ENCODE data around the gene ATP2C1. TPM values are rescaled to one million over a fixed set of nuclear protein-coding genes. Genes with fewer than 3 reads are reported as not detected.

The ATP2C1 gene
- total and polyA plus RNA-seq, 2 experiments from 2014 or later, result 28.1 to 75.7 TPM

DNA sequence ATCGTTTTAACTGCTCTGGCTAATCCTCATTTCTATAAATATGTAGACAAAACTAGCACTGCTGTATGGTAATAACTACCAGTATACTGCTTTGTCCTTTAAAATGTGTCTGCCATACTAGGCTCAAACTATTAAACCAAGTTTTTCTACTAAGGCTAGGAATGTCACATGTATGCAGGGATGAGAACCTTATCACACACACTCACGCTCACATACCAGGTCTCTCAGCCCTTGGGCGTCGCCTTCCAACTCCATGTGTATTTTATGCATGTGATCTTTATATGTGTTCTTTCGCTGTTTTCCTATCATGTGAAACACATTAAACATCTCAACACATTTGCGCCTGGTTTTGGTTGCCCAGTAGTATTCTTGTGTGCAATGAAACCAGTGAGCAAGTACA lies 32.6 kb downstream of the ATP2C1 start:
- Mint-ChIP-seq H3K4me3 (no peak overlapping the region), H3K4me1 (peaks cover 14% of the 10 kb centered on the region), H3K36me3 (ENCODE audit: low read depth) (peaks cover 24% of the 10 kb centered on the region), H3K27me3 (ENCODE audit: insufficient read depth, low read depth, poor library complexity) (peaks cover 2% of the 10 kb centered on the region), H3K9me3 (peaks cover 11% of the 10 kb centered on the region; the same call in 2 of the 3 replicates), H3K27ac (no peak overlapping the region)
- no peak for ATAC-seq
- Histone ChIP-seq H4K20me1 (replicated peaks; ENCODE audit: insufficient read depth) (peaks cover 3% of the 10 kb centered on the region; the same call in 1 of the 2 replicates), H3K27me3 (ENCODE audit: insufficient read depth) (no peaks in the 10 kb centered on the region), H3K4me1 (ENCODE audit: insufficient read depth) (no peaks in the 10 kb centered on the region), H3F3A (replicated peaks; ENCODE audit: low read depth) (no peaks in the 10 kb centered on the region), H3K36me3 (ENCODE audit: insufficient read depth) (no peaks in the 10 kb centered on the region; the same call in 1 of the 2 replicates), H2AFZ (no peak overlapping the region), H3K4me3 (no peak overlapping the region), H3K4me2 (no peak overlapping the region), H3K79me2 (replicated peaks; ENCODE audit: insufficient read depth) (peaks cover 91% of the 10 kb centered on the region), H3K9me2 (ENCODE audit: insufficient read depth) (peaks cover 9% of the 10 kb centered on the region; the same call in 1 of the 2 replicates), H3K27ac (ENCODE audit: low read depth) (no peak overlapping the region)
- no peak for TF ChIP-seq CREB1 (CRISPR knock-in tag; IDR thresholded peaks at IDR 0.05; ENCODE audit: low read depth)
- no peak for TF ChIP-seq STAT1 (IDR thresholded peaks at IDR 0.05; ENCODE audit: unreplicated experiment)
- TF ChIP-seq ZNF114 (CRISPR knock-in tag; IDR thresholded peaks at IDR 0.05), result no peak
- TF ChIP-seq JUNB (IDR thresholded peaks at IDR 0.05; ENCODE audit: unreplicated experiment), result no peak
- no peak for TF ChIP-seq EZH2phosphoT487 (IDR thresholded peaks at IDR 0.05; ENCODE audit: unreplicated experiment)
- TF ChIP-seq, protein P1, sequence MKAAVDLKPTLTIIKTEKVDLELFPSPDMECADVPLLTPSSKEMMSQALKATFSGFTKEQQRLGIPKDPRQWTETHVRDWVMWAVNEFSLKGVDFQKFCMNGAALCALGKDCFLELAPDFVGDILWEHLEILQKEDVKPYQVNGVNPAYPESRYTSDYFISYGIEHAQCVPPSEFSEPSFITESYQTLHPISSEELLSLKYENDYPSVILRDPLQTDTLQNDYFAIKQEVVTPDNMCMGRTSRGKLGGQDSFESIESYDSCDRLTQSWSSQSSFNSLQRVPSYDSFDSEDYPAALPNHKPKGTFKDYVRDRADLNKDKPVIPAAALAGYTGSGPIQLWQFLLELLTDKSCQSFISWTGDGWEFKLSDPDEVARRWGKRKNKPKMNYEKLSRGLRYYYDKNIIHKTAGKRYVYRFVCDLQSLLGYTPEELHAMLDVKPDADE (IDR thresholded peaks at IDR 0.05), result no peak
- TF ChIP-seq NANOG (IDR thresholded peaks at IDR 0.05; ENCODE audit: borderline replicate concordance), result no peak
- TF ChIP-seq, protein P2, sequence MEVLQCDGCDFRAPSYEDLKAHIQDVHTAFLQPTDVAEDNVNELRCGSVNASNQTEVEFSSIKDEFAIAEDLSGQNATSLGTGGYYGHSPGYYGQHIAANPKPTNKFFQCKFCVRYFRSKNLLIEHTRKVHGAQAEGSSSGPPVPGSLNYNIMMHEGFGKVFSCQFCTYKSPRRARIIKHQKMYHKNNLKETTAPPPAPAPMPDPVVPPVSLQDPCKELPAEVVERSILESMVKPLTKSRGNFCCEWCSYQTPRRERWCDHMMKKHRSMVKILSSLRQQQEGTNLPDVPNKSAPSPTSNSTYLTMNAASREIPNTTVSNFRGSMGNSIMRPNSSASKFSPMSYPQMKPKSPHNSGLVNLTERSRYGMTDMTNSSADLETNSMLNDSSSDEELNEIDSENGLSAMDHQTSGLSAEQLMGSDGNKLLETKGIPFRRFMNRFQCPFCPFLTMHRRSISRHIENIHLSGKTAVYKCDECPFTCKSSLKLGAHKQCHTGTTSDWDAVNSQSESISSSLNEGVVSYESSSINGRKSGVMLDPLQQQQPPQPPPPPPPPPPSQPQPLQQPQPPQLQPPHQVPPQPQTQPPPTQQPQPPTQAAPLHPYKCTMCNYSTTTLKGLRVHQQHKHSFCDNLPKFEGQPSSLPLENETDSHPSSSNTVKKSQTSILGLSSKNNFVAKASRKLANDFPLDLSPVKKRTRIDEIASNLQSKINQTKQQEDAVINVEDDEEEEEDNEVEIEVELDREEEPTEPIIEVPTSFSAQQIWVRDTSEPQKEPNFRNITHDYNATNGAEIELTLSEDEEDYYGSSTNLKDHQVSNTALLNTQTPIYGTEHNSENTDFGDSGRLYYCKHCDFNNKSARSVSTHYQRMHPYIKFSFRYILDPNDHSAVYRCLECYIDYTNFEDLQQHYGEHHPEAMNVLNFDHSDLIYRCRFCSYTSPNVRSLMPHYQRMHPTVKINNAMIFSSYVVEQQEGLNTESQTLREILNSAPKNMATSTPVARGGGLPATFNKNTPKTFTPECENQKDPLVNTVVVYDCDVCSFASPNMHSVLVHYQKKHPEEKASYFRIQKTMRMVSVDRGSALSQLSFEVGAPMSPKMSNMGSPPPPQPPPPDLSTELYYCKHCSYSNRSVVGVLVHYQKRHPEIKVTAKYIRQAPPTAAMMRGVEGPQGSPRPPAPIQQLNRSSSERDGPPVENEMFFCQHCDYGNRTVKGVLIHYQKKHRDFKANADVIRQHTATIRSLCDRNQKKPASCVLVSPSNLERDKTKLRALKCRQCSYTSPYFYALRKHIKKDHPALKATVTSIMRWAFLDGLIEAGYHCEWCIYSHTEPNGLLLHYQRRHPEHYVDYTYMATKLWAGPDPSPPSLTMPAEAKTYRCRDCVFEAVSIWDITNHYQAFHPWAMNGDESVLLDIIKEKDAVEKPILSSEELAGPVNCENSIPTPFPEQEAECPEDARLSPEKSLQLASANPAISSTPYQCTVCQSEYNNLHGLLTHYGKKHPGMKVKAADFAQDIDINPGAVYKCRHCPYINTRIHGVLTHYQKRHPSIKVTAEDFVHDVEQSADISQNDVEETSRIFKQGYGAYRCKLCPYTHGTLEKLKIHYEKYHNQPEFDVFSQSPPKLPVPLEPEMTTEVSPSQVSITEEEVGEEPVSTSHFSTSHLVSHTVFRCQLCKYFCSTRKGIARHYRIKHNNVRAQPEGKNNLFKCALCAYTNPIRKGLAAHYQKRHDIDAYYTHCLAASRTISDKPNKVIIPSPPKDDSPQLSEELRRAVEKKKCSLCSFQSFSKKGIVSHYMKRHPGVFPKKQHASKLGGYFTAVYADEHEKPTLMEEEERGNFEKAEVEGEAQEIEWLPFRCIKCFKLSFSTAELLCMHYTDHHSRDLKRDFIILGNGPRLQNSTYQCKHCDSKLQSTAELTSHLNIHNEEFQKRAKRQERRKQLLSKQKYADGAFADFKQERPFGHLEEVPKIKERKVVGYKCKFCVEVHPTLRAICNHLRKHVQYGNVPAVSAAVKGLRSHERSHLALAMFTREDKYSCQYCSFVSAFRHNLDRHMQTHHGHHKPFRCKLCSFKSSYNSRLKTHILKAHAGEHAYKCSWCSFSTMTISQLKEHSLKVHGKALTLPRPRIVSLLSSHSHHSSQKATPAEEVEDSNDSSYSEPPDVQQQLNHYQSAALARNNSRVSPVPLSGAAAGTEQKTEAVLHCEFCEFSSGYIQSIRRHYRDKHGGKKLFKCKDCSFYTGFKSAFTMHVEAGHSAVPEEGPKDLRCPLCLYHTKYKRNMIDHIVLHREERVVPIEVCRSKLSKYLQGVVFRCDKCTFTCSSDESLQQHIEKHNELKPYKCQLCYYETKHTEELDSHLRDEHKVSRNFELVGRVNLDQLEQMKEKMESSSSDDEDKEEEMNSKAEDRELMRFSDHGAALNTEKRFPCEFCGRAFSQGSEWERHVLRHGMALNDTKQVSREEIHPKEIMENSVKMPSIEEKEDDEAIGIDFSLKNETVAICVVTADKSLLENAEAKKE (CRISPR knock-in tag; IDR thresholded peaks at IDR 0.05), result no peak
- TF ChIP-seq EZH2 (IDR thresholded peaks at IDR 0.05; ENCODE audit: low read depth, unreplicated experiment), result no peak
- TF ChIP-seq ZNF331 (CRISPR knock-in tag; IDR thresholded peaks at IDR 0.05; ENCODE audit: low read depth), result no peak
- TF ChIP-seq, protein P3, sequence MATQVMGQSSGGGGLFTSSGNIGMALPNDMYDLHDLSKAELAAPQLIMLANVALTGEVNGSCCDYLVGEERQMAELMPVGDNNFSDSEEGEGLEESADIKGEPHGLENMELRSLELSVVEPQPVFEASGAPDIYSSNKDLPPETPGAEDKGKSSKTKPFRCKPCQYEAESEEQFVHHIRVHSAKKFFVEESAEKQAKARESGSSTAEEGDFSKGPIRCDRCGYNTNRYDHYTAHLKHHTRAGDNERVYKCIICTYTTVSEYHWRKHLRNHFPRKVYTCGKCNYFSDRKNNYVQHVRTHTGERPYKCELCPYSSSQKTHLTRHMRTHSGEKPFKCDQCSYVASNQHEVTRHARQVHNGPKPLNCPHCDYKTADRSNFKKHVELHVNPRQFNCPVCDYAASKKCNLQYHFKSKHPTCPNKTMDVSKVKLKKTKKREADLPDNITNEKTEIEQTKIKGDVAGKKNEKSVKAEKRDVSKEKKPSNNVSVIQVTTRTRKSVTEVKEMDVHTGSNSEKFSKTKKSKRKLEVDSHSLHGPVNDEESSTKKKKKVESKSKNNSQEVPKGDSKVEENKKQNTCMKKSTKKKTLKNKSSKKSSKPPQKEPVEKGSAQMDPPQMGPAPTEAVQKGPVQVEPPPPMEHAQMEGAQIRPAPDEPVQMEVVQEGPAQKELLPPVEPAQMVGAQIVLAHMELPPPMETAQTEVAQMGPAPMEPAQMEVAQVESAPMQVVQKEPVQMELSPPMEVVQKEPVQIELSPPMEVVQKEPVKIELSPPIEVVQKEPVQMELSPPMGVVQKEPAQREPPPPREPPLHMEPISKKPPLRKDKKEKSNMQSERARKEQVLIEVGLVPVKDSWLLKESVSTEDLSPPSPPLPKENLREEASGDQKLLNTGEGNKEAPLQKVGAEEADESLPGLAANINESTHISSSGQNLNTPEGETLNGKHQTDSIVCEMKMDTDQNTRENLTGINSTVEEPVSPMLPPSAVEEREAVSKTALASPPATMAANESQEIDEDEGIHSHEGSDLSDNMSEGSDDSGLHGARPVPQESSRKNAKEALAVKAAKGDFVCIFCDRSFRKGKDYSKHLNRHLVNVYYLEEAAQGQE (IDR thresholded peaks at IDR 0.05; ENCODE audit: unreplicated experiment), result no peak
- TF ChIP-seq, protein P4, sequence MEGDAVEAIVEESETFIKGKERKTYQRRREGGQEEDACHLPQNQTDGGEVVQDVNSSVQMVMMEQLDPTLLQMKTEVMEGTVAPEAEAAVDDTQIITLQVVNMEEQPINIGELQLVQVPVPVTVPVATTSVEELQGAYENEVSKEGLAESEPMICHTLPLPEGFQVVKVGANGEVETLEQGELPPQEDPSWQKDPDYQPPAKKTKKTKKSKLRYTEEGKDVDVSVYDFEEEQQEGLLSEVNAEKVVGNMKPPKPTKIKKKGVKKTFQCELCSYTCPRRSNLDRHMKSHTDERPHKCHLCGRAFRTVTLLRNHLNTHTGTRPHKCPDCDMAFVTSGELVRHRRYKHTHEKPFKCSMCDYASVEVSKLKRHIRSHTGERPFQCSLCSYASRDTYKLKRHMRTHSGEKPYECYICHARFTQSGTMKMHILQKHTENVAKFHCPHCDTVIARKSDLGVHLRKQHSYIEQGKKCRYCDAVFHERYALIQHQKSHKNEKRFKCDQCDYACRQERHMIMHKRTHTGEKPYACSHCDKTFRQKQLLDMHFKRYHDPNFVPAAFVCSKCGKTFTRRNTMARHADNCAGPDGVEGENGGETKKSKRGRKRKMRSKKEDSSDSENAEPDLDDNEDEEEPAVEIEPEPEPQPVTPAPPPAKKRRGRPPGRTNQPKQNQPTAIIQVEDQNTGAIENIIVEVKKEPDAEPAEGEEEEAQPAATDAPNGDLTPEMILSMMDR (conservative IDR thresholded peaks at IDR 0.05; ENCODE audit: low read depth in 2 of 2), result no peak
- no peak for TF ChIP-seq POLR2AphosphoS5 (IDR thresholded peaks at IDR 0.05; ENCODE audit: low read depth)
- DNase-seq (ENCODE audit: low spot score), result no peak

All from GM23338 (cell line).